Measurements from ENCODE around the gene MAP4K4.

The MAP4K4 gene

DNA sequence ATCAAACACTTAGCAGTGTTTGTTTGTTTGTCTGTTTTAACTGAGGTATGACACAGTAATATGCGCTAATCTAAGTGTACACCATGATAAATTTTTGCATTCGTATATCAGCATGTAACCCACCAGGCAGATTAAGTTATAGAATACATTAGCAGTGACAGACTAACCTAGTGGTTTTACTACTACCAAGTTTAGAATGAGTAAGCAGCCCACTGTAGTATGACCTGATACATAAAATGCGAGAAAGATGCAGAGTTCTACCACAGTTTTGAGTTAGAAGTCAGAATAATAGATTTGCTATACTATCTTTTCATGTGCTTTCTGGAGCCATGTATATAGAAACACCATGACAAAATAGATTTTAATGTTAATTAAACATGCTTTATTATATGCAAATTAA lies 19.1 kb upstream of the MAP4K4 start:
- Histone ChIP-seq H3K9ac (ENCODE audit: low read length) (no peak overlapping the region), H3K27me3 (ENCODE audit: control insufficient read depth, insufficient read depth, low read length) (no peaks in the 10 kb centered on the region), H3K27ac (ENCODE audit: low read depth, low read length) (no peak overlapping the region), H3K36me3 (ENCODE audit: control insufficient read depth, insufficient read depth, low read length) (no peaks in the 10 kb centered on the region), H3K4me3 (ENCODE audit: low read length) (no peak overlapping the region), H3K4me1 (ENCODE audit: control insufficient read depth, insufficient read depth, low read length) (no peaks in the 10 kb centered on the region)

DNA sequence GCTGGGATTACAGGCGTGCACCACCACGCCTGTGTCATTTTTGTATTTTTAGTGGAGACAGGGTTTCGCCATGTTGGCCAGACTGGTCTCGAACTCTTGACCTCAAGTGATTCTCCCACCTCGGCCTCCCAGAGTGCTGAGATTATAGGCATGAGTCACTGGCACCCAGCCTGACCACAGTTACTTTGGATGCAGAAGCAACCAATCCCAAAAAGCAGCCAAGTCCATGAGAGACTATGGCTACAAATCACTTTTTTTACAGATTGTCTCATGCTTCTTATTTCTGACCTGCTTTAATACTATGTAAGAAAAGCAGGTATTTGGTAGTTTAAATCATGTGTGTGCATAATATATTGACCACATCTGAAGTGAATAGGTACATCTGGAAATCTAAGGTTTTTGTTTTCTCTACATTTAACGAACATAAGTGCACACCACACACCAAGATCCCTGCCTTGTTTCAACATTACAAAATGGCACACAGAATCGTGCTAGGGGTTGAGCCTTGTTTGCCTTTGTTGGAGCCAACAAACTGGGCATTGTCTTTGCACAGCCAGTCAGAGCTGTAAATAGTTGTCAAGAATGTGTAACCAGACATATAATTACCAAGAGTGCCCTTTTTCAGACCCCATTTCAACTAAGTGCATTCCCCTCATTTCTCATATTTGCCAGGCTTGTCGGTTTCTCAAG lies 18.3 kb upstream of the MAP4K4 start:
- Histone ChIP-seq H3K36me3 (ENCODE audit: control insufficient read depth, insufficient read depth, low read length) (no peaks in the 10 kb centered on the region), H3K9ac (ENCODE audit: low read length) (no peak overlapping the region), H3K4me1 (ENCODE audit: control insufficient read depth, insufficient read depth, low read length) (no peaks in the 10 kb centered on the region), H3K4me3 (ENCODE audit: low read length) (no peak overlapping the region), H3K27ac (ENCODE audit: low read depth, low read length) (no peak overlapping the region), H3K27me3 (ENCODE audit: control insufficient read depth, insufficient read depth, low read length) (no peaks in the 10 kb centered on the region)

- H3K36me3 ChIP-seq (ENCODE audit: control insufficient read depth, insufficient read depth, low read length) = no peaks in the 10 kb centered on the region
- H3K4me3 ChIP-seq (ENCODE audit: low read length) = no peak overlapping the region
- no peaks in the 10 kb centered on the region for H3K4me1 ChIP-seq (ENCODE audit: control insufficient read depth, insufficient read depth, low read length)
- H3K27me3 ChIP-seq (ENCODE audit: control insufficient read depth, insufficient read depth, low read length) = no peaks in the 10 kb centered on the region
- H3K27ac ChIP-seq (ENCODE audit: low read depth, low read length) = no peak overlapping the region
- H3K9ac ChIP-seq (ENCODE audit: low read length) = no peak overlapping the region
Observed at GRCh38 chr2:101679801-101680487, 17.6 kb upstream of the MAP4K4 start.

GRCh38 chr2:101682311-101682710 lies 15.2 kb upstream of the MAP4K4 start:
- Histone ChIP-seq H3K4me3 (ENCODE audit: low read length) (no peak overlapping the region), H3K27ac (ENCODE audit: low read depth, low read length) (no peak overlapping the region), H3K4me1 (ENCODE audit: control insufficient read depth, insufficient read depth, low read length) (no peaks in the 10 kb centered on the region)

GRCh38 chr2:101684313-101684712 lies 13.2 kb upstream of the MAP4K4 start:
- Histone ChIP-seq H3K4me3 (ENCODE audit: low read length) (no peak overlapping the region), H3K9ac (ENCODE audit: low read length) (no peak overlapping the region), H3K4me1 (ENCODE audit: control insufficient read depth, insufficient read depth, low read length) (no peaks in the 10 kb centered on the region), H3K27ac (ENCODE audit: low read depth, low read length) (no peak overlapping the region), H3K36me3 (ENCODE audit: control insufficient read depth, insufficient read depth, low read length) (no peaks in the 10 kb centered on the region), H3K27me3 (ENCODE audit: control insufficient read depth, insufficient read depth, low read length) (no peaks in the 10 kb centered on the region)

More at GRCh38 chr2:101682311-101682710, 15.2 kb upstream of the MAP4K4 start:
- no peak overlapping the region for H3K9ac ChIP-seq (ENCODE audit: low read length)
- no peaks in the 10 kb centered on the region for H3K27me3 ChIP-seq (ENCODE audit: control insufficient read depth, insufficient read depth, low read length)
- H3K36me3 ChIP-seq (ENCODE audit: control insufficient read depth, insufficient read depth, low read length) = no peaks in the 10 kb centered on the region

DNA sequence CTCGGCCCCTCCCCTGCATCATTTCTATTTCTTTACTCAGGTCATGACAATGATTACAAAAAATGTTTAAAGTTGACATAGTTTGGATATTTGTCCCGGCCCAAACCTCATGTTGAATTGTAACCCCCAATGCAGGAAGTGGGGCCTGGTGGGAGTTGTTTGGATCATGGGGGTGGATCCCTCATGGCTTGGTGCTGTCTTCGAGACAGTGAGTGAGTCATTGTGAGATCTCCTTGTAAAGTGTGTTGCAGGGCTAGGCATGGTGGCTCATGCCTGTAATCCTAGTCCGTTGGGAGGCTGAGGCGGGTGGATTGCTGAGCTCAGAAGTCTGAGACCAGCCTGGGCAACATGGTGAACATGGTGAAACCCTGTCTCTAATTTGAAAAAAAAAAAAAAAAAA lies 9.2 kb upstream of the MAP4K4 start:
- Histone ChIP-seq H3K27ac (ENCODE audit: low read depth, low read length) (no peak overlapping the region), H3K27me3 (ENCODE audit: control insufficient read depth, insufficient read depth, low read length) (no peaks in the 10 kb centered on the region), H3K4me1 (ENCODE audit: control insufficient read depth, insufficient read depth, low read length) (no peaks in the 10 kb centered on the region), H3K9ac (ENCODE audit: low read length) (no peak overlapping the region), H3K4me3 (ENCODE audit: low read length) (no peak overlapping the region), H3K36me3 (ENCODE audit: control insufficient read depth, insufficient read depth, low read length) (no peaks in the 10 kb centered on the region)

DNA sequence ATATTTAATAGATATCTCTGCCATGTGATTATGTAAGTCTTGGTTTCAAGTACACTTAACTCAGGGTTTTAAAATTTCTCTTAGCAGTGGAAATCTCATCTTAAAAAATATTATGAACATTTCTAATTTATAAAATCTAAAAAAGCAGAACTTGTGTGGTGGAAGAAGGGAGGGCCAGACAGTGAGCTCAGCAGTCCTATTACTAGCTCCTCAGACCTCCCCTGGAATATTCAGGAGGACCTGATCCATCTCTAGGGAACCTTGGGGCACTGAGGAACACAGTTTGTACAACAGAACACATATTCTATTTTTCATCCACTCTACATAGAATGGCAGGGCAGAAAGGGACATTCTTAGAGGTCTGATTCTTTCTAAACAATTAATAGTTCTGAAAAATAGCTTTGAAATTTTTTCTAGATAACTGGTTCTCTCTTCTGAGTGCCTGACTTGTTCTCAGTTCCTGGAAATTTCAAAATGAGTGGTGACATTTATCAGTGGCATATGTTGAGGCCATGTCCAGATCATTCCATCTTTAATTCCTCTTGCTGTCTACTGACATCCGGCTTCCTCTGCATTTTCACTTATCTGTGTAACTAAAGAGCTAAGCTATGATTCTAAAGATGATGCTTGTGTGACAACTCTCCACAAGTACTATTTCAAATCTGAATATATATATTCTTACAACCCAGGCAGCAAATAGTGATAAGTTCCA lies 8.2 kb upstream of the MAP4K4 start:
- Histone ChIP-seq H3K36me3 (ENCODE audit: control insufficient read depth, insufficient read depth, low read length) (no peaks in the 10 kb centered on the region), H3K4me3 (ENCODE audit: low read length) (no peak overlapping the region), H3K27ac (ENCODE audit: low read depth, low read length) (no peak overlapping the region), H3K4me1 (ENCODE audit: control insufficient read depth, insufficient read depth, low read length) (no peaks in the 10 kb centered on the region), H3K27me3 (ENCODE audit: control insufficient read depth, insufficient read depth, low read length) (no peaks in the 10 kb centered on the region), H3K9ac (ENCODE audit: low read length) (no peak overlapping the region)

- Histone ChIP-seq H3K36me3 (ENCODE audit: control insufficient read depth, insufficient read depth, low read length) (no peaks in the 10 kb centered on the region), H3K4me1 (ENCODE audit: control insufficient read depth, insufficient read depth, low read length) (no peaks in the 10 kb centered on the region), H3K27ac (ENCODE audit: low read depth, low read length) (no peak overlapping the region), H3K27me3 (ENCODE audit: control insufficient read depth, insufficient read depth, low read length) (no peaks in the 10 kb centered on the region), H3K9ac (ENCODE audit: low read length) (no peak overlapping the region), H3K4me3 (ENCODE audit: low read length) (no peak overlapping the region)
Observed at GRCh38 chr2:101690547-101691152, 6.9 kb upstream of the MAP4K4 start.

- H3K27ac ChIP-seq (ENCODE audit: low read depth, low read length) = no peak overlapping the region
- no peaks in the 10 kb centered on the region for H3K27me3 ChIP-seq (ENCODE audit: control insufficient read depth, insufficient read depth, low read length)
- H3K9ac ChIP-seq (ENCODE audit: low read length) = no peak overlapping the region
- H3K4me1 ChIP-seq (ENCODE audit: control insufficient read depth, insufficient read depth, low read length) = no peaks in the 10 kb centered on the region
- H3K4me3 ChIP-seq (ENCODE audit: low read length) = no peak overlapping the region
- H3K36me3 ChIP-seq (ENCODE audit: control insufficient read depth, insufficient read depth, low read length) = no peaks in the 10 kb centered on the region
Observed at GRCh38 chr2:101692041-101692440, 5.5 kb upstream of the MAP4K4 start.

DNA sequence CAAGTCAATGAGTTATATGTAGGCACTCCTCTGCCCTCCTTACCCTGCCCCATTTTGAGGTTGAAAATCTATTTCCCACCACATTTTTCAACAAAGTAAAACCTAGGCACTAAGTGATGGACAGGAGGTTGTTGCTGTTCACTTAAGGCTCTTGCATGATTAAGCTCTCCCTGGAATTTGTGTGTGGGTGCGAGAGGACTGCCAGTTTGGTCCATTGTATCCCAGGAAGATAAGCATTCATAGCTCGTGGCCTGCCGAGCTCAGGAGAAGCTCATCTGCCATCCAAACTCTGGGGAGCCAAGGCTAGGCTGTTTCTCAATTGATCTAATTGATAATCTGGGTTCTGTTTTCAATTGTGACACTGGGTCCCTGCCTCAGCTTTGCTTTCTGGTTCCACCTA lies 4.7 kb upstream of the MAP4K4 start:
- Histone ChIP-seq H3K27ac (ENCODE audit: low read depth, low read length) (no peak overlapping the region), H3K4me3 (ENCODE audit: low read length) (no peak overlapping the region), H3K27me3 (ENCODE audit: control insufficient read depth, insufficient read depth, low read length) (no peaks in the 10 kb centered on the region), H3K9ac (ENCODE audit: low read length) (no peak overlapping the region), H3K4me1 (ENCODE audit: control insufficient read depth, insufficient read depth, low read length) (no peaks in the 10 kb centered on the region), H3K36me3 (ENCODE audit: control insufficient read depth, insufficient read depth, low read length) (no peaks in the 10 kb centered on the region)

- no peaks in the 10 kb centered on the region for H3K36me3 ChIP-seq (ENCODE audit: control insufficient read depth, insufficient read depth, low read length)
Observed at GRCh38 chr2:101693991-101694588, 3.4 kb upstream of the MAP4K4 start.

More at GRCh38 chr2:101693991-101694588, 3.4 kb upstream of the MAP4K4 start:
- Histone ChIP-seq H3K9ac (ENCODE audit: low read length) (no peak overlapping the region), H3K4me1 (ENCODE audit: control insufficient read depth, insufficient read depth, low read length) (no peaks in the 10 kb centered on the region), H3K4me3 (ENCODE audit: low read length) (no peak overlapping the region), H3K27ac (ENCODE audit: low read depth, low read length) (no peak overlapping the region), H3K27me3 (ENCODE audit: control insufficient read depth, insufficient read depth, low read length) (no peaks in the 10 kb centered on the region)
